T-helper 9 cell (primary cell): ENCODE results near the gene TTLL6.
"Not testable (repeated sequence)": the region's sequence is repeated elsewhere in the genome, so short reads cannot be mapped to it uniquely, and the experiment has no call there.

Experiments
- DNase-seq: peaks from one replicate; pipeline ENCODE4 v3.0.0-alpha.2; 2020

The TTLL6 gene

DNA sequence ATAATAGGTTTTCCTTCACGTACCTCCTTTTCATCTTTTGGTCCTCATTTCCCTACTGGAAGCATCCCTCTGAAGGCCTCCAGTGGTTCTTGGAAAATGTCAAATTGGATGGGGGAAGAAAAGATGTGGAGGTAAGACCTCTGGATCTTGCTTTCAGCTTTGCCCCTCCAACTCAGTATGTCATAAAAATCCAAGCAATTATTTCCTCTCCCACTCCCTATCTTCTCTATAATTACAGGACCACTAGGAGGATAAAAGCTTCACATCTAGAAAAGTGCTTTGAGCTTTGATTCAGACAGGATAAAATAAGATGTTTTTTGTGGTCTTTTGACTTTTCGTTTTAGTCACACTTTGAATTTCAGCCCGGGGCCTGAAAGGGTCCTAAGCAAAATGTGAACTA is 1.7 kb downstream of the TTLL6 start:
- no peak for DNase-seq

DNA sequence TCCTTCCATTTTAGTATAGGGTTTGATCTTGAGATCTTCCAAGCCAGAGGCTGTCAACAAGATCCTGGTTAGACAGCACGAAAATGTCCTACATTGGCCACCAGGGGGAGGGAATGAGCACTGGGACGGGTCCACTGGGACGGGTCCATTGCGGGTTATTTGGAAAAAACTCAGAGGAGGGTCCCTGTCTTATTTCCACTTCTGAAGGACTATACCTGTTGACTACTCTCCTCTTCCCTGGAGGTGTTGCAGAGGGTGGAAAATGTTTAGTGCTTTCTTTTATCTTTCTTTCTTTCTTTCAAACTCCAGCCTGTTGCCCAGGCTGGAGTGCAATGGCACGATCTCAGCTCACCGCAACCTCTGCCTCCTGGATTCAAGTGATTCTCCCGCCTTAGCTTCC is 2.5 kb downstream of the TTLL6 start:
- peak; percentile 44 for DNase-seq

DNA sequence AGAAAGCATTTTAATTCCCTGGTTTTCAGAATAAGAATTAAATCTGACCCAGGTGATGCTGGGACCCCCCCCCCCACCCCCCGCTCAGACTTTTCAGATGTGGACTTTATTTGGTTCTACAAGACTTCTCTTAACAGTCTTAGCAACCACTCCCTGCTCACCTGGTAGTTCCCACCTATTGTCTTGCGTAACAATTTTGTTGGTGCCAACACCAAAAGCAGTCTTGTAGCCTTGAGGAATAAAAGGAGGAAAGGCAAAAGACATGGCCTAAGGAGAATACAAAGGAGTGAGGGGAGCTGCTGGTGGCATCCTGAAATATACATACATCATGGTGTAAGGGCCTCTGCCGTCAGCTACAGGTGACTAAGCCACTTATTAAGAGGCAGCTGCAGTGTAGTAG is 5.0 kb downstream of the TTLL6 start:
- no peak for DNase-seq

DNA sequence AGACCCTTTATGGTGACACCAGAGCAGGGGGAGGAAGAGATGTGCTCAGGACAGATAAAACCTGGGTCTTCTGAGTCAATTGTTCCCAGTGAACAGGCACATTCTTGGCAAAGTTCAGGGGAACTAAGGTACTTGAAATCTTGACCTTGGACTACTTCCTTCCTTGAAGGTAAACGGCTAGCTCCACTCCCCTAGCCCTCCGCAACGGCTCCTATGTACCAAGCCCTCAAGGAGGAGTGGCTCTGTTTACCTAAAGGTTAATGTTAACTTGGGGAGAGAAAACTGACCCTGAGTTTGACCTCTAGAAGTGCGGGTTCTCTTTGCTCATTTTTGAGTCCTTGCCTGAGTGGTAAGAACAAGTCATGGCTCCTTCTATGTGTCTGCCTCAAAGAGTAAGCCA is 7.8 kb downstream of the TTLL6 start:
- no peak for DNase-seq

DNA sequence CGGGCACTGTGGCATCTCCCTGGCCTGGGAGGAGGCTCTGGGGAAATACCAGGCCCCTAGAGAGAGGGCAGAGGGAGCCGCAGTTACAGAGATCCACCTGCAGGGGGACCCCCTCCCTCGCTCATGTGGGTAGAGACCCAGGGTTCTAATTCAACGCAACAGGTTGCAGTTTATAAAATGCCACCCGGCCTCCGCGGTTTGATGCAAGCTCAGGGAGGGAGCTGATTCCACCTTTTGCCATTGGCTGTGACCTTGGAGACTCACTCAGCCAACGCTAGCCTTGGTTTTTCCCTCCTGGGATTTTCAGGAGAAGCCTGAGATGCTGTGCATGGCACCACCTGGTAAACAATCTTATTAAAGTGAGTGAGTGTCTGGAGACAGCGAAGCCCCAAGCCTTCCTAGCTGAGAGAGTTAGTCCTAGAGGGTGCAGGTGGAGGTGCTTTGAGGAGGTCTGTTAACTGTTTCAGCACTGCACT is 12.1 kb downstream of the TTLL6 start:
- DNase-seq: peak; percentile 63

DNA sequence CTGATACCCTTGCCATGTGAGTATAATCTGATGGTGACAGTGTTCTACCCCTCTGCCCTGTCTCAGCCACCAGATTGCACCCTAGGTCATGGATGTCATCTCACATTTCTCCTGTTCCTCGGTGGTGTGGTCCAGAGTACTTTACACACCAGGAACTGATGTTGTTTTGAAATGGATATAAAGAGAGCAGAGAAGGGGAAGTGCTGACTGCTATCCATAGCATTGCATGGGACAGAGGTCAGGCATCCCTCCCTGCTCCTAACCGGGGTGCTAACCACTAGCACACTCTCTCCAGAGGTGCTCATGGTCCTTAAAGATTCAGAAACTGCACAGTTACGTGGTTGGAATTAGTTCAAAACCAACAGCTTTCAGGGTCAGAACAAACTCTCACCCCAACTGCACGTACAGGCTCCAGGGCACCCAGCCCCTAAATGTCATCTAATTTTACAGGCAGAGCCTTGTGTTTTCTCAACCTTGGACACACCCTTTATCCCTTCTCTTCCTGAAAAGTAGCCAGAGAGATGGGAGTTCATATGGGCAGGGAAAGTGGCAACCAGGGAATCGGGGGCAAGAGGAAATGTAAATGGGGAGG is 16.3 kb downstream of the TTLL6 start:
- DNase-seq: no peak

DNA sequence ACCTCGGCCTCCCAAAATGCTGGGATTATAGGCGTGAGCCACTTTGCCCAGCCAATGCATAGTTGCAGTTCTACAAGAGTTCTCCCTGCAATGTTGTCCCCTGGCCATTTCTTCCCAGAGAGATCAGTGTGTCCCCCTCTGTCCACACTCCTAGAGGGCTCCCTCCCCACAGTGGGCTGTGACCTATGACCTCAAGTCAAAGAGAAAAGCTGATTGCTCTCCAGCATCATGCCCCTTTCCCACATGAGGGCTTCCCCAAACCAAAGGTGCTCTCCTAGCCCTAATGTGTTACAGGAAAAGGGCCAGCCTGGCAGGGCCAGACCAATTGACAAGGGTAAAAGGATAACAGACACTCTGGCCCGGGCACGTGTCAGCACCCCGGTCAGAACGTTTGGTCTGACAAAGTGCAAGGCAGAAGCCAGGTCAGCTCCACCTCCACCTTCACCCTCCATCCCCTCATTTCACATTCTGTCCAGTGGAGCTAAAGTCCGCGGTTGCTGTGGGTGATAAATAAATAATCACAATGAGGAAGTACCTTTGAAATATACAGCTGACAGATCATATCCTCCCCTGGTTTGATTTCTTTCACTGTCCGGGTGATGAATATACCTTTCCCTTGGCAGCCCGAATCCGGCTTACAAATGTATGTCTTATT is 17.8 kb downstream of the TTLL6 start:
- no peak for DNase-seq

DNA sequence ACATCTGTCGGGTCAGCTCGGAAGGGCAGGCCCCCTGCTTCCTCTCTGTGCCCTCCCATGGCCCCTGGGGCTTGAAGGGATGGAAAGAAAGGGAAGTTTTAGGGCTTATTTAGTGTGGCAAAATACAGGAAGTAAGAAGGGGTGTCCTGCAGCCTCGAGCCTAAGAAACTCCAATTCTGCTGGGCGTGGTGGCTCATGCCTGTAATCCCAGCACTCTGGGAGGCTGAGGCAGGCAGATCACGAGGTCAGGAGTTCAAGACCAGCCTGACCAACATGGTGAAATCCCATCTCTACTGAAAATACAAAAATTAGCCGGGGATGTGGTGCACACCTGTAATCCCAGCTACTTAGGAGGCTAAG is 20.9 kb downstream of the TTLL6 start:
- not testable (repeated sequence) for DNase-seq

DNA sequence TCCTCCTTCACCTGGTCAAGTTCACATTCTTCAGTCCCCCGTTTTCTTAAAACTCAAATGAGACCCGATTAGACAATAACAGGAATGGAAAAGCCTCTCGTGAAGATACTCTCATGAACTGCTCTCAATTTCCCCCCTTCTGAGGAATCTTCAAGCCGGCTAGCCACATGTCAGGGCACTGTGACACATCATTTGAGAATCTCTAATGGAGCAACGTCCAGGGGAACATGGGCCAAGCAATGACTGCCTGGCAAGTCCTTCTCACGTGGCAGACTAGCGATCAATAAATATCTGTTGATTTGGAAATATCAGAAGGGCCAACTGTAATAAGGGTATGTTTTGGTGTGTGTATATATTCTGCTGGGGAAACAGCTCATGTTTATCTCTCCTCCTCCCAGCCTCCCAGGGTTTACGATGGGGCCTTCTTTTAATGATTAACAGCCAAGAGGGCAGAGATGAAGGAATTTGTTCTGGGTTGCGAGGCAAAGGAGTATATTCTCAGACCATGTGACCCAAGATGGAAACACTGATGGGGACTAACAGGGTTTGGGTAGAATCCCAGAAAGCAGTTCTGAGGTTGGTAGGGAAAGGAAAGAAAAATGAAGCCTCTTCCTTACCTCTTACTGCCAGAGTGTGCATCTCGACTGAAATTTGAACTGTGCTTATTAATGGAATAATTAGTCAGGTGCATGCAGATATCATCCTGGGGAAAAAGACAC is 21.4 kb downstream of the TTLL6 start:
- DNase-seq: no peak

DNA sequence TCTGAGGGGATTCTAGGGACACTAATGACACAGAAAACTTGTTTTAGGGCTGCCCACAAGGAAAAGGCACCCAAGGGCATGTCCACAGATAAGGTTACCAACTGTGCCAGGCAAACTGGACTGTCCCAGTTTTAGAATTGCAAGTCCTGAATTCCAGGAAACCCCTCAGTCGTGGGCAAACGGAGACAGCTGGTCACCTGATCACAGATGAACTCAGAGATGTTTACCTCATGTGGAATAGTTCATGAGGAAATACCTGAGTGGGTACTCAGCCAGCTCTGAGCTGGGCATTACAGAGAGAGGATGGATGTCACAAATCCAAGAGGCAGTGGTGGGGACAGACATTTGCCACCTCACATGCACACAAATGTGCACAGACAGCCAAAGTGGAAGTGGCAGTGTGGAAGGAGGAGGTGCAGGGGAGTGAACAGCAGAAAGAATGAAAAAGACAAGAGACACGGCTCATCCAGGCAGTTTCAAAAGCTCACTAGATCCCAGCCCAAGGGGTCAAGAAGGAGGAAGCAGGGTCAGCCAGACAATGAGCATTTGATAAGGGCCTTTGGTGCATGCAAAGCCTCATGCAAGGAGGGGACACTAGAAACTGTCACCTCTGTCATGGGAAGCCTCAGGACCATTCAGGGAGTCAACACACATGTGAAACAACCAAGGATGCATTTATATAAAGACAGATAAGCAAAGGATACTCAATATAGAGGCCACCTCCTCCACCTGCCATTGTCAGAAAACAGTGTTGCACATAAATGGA is 24.8 kb downstream of the TTLL6 start:
- DNase-seq: no peak

DNA sequence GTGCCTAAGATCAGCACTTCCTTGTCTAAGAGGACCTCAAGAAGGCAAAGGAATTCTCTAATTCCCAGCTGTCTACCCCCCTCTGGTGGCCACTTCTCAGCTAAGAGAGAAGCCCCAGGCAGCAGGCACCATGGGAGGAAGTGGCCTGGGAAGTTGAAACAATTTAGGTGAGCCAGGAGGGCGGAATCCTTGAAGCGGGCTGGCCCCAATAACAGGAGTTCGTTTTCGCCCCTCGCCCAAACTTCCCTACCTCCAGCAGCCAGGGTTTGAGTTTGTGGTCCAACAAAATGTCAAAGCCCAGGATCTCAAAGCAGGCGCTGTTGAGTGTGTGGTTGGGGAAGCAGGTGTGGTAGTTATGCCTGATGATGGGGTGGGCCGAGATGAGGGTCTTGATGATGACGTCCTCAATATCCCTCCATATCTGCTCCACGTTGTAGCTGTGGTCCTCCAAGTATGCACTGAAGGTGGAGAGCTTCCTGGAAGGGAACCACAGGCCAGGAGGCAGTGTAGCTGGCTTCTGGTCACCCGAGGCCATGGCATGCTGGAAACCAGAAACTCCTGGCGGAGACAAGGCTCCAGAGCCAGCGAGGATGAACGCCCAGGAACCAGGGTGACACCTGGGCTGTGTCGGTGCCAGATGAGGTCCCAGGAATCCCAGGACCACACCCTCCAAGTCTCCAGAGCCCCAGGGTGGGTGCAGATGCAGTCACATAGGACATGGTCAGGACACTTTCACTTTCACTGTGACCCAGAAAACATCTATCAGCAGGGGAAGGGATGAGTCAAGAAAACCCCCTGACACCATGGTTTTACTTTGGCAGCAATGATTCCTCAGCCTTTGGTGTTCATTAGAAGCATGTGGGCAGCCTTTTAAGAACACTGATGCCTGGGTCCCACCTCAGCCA is 25.6 kb downstream of the TTLL6 start:
- no peak for DNase-seq

DNA sequence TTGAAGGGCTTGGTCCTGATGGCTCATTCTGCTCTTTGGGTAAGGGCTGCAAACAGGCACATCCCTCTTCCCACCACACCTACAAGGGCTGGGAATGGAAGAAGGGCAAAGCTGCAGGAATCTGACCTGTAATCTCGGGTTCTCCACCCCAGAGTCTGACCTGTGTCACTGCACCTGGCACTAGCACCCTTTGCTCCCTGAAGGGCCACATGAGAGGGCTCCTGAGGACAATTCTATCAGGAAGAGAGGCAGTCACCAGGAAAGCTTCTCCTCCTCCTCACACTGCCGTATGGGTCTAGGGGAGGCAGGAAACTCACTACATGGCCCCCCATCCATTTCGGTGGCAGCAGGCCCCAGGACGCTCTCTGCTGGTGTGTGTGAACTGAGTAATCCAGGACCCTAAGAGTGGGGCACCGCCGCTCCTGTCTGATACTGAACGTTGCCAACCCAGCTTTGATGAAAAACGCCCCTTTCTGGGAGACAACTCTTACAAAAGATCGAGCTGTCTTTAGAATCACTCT is 26.4 kb downstream of the TTLL6 start:
- no peak for DNase-seq

DNA sequence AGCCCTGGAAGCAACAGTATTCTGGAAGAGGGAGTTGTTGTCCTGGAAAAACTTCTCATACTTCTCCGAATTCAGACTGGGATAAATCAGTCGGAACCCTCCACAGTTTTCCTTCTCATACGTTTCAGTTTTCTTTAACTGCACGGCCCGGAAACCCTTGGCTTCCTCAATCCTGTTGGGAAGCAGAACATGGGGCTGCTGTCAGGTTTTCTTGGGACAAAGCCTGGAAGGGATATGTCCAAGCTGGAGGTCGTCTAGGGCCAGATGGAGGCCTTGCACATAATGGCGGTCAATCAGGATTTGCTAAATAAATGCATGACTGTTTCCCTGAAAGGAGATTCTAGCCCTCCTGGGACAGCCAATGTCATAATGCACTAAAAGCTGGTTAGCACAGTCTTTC is 29.2 kb downstream of the TTLL6 start:
- no peak for DNase-seq

DNA sequence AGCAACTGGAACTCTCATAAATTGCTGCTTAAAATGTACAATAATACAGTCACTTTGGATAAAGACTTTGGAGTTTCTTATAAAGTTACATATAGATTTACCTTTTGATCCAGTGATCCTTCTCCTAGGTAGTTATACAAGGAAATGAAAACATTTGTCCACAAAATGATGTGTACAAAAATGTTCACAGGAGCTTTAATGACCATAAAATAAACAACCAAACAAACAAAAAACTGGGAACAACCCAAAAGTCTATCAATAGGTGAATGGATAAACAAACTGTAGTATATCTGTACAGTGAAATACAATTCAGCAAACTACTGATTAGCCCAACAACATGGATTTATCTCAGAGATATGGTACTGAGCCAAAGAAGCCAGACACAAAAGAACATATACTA is 37.6 kb downstream of the TTLL6 start:
- DNase-seq: no peak

DNA sequence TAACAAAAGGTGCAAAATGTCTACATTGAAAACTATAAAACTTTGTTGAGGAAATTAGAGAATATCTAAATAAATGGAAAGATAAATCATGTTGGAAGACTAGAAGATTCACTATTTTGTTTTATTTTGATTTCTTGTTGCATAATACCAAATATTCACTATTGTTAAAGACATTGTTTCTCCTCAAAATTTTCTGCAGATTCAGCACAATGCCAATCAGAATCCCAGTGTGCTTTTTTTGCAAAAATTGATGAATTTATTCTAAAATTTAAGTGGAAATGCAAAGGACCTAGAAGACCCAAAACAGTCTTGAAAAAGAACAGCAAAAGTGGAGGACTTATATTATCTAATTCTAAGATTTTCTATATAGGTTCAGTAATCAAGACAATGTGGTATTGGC is 40.4 kb downstream of the TTLL6 start:
- DNase-seq: no peak

DNA sequence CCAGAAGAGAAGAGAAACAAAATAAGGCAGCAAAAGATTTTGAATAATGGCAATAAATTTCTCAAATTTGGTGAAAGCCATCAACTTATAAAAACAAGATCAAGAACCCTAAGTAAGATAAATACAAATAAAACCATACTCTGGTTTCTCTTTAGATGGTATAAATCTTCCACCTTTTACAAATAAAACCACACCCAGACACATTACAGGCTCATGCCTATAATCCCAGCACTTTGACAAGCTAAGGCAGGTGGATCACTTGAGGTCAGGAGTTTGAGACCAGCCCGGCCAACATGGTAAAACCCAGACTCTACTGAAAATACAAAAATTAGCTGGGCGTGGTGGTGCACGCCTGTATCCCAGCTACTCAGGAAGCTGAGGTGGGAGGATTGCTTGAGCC is 43.8 kb downstream of the TTLL6 start:
- no peak for DNase-seq

DNA sequence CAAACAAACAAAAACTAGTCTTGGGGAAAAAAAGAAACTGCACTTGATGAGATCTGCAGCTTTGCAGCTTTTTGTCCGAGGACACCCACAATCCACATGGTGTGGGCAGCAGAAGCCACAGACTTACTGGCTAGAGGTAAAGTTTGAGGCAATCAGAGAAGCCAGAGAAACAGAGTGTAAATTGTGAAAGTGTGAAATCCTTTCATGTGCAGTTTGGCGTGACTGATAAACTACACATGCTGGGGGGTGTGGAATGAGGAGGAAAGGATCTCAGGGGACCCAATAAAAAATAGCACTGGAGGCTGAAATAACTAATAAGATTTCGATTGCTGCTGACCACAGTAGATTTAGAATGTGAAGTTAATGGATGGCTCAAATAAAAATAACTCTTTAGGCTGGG is 46.1 kb downstream of the TTLL6 start:
- no peak for DNase-seq

DNA sequence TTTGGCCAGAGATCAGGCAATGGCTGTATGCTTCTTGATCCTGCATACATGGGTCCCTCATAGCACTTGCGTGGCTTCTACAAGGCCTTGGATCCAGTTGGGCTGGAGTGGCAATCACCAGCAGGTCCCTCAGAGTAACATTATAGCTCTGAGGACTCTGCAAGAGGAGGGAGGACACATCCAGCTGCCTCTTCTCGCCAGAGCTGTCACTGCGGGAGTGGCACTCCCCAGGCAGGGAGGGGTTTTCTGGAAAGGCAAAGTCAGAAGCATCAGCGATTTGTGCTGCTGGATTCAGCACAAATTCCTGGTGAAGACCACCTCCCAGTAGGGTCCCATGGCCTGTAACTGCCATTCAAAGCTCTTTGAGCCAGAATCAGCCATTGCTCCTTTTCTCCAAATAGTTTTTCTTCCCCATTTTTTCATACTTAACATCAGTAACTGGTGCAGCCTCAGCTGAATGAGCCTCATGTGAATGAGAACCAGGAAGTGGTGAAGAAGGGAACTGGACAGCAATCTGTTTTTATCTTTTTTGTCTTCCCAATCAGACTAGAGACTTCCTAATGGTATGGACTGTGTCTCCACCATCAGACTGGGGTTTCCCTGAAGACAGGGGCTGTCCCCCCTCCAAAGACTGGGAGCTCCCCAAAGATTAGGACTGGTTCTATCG is 47.9 kb downstream of the TTLL6 start:
- DNase-seq: no peak

DNA sequence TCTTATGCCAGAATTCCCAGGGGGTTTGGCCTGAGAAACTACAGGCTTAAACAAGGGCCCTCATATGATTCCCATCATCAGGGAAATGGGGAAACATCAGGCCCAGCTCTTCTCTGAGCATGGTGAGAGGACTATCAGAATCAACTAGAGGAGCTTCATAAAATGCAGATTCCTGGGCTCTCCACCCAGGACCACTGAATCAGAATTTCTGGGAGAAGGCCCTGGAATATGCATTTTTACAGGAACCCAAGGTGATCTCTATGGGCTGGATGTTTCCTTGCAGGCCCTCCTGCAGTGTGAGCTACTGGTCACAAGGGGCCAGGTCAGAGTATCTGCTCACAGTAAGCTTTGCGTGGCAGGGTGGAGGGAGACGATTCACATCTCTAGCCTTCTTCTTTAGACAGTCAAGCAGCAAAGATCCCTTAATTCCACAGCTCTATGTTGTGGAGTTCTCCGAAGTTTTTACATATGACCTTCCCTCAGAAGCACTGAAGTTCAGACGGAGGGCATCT is 49.7 kb downstream of the TTLL6 start:
- no peak for DNase-seq

DNA sequence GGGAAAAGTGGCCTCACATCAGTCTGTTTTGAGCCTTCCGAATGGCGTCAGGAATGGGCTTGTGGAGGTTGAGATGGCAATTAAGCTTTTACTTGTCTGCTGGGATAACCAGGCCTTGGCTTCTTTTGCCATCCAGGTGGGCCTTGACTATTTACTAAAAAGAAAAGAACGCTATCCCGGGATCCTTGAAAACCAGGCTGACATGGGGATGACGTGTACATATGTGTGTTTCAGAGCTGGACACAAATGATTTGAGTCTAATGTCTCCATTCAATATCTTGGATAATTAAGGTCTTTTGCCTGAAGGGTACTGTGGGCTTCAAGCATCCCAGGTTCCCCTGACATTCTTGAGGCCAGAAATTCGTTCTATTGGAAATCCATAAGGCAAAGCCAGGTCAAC is 55.9 kb downstream of the TTLL6 start:
- DNase-seq: no peak

DNA sequence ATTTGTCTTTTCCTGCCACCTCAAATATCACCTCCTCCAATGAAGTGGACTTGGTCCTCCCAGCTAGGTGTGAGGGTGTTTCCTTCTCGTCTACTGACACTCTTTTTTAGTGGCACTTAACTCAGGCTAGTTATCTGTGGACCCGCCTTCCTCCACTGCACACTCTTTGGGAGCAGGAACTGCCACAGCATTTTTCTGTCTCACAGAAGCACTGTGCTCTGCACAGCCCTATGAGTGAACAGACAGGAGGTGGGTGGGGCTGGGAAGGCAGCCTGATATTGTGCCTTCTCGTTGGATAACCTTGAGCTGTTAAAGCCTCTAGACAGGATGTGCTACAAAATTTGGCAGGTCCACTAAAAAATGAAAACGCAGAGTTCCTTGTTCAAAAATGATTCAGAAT is 56.6 kb downstream of the TTLL6 start:
- DNase-seq: no peak

DNA sequence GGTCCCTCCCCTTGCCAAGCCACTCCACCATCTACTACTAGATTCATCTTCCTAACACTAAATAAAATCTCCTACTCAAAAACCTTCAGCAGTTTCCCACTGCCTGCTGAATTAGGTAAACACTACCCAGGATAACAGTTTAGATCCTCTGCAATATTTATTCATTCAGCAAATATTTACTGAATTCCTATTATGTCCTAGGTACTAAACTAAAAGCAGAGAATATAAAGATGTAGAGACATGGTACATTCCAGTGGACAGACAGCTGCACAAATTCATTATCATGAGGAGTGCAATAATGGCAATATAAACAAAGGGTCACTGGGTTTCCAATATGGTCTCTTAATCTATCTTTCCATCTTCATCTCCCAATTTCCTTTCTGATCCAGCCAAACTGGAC is 57.7 kb downstream of the TTLL6 start:
- no peak for DNase-seq
